Mesendoderm (in vitro differentiated cells): ENCODE results near the gene RNF214.

Source experiments
- DNase-seq: peaks from one replicate; pipeline ENCODE4 v3.0.0; 2013
- H2AK5ac ChIP-seq: 2 replicates; pipeline ENCODE4 v1.6.1; 2013; ENCODE audit warnings: low read length, inconsistent platforms
- H2BK120ac ChIP-seq: 2 replicates; pipeline ENCODE4 v1.6.1; 2013; ENCODE audit warnings: low read depth, mild to moderate bottlenecking, low read length, moderate library complexity, mixed read lengths
- H2BK15ac ChIP-seq: replicated peaks from 2 replicates; pipeline ENCODE4 v1.6.1; 2013; ENCODE audit warnings: low read depth, mild to moderate bottlenecking, moderate library complexity
- H2BK5ac ChIP-seq: 2 replicates; pipeline ENCODE4 v1.6.1; 2013; ENCODE audit warnings: low read length, inconsistent platforms
- H3K18ac ChIP-seq: 2 replicates; pipeline ENCODE4 v1.6.1; 2013; ENCODE audit warnings: mild to moderate bottlenecking, low read length, mixed read lengths
- H3K23ac ChIP-seq: one replicate; pipeline ENCODE4 v1.6.1; 2013; ENCODE audit warnings: low read length
- H3K27ac ChIP-seq: 2 replicates; pipeline ENCODE4 v1.5.1; 2013; ENCODE audit warnings: low read depth, mild to moderate bottlenecking, inconsistent platforms, low read length, moderate library complexity
- H3K27me3 ChIP-seq: 2 replicates; pipeline ENCODE4 v1.6.1; 2013; ENCODE audit warnings: low read length, control low read depth, mild to moderate bottlenecking, inconsistent platforms; ENCODE audit not compliant: insufficient read depth, poor library complexity
- H3K36me3 ChIP-seq: 2 replicates; pipeline ENCODE4 v1.6.1; 2013; ENCODE audit warnings: low read length, inconsistent platforms; ENCODE audit not compliant: control insufficient read depth, insufficient read depth
- H3K4ac ChIP-seq: one replicate; pipeline ENCODE4 v1.6.1; 2013; ENCODE audit warnings: low read depth, mild to moderate bottlenecking, low read length, moderate library complexity
- H3K4me1 ChIP-seq: 2 replicates; pipeline ENCODE4 v1.6.1; 2013; ENCODE audit warnings: low read depth, low read length, inconsistent platforms; ENCODE audit not compliant: control insufficient read depth
- H3K4me2 ChIP-seq: 2 replicates; pipeline ENCODE4 v1.6.1; 2013; ENCODE audit warnings: low read length
- H3K4me3 ChIP-seq: 2 replicates; pipeline ENCODE4 v1.5.1; 2013; ENCODE audit warnings: mild to moderate bottlenecking, low read length
- H3K56ac ChIP-seq: one replicate; pipeline ENCODE4 v1.6.1; 2013; ENCODE audit warnings: low read length
- H3K79me1 ChIP-seq: 2 replicates; pipeline ENCODE4 v1.6.1; 2013; ENCODE audit warnings: low read length, inconsistent platforms
- H3K79me2 ChIP-seq: 2 replicates; pipeline ENCODE4 v1.6.1; 2013; ENCODE audit warnings: mild to moderate bottlenecking, low read length; ENCODE audit not compliant: control insufficient read depth, insufficient read depth
- H3K9ac ChIP-seq: 2 replicates; pipeline ENCODE4 v1.6.1; 2013; ENCODE audit warnings: low read length, inconsistent platforms
- H4K5ac ChIP-seq: one replicate; pipeline ENCODE4 v1.6.1; 2013; ENCODE audit warnings: low read length
- H4K8ac ChIP-seq: one replicate; pipeline ENCODE4 v1.6.1; 2013; ENCODE audit warnings: low read depth, mild to moderate bottlenecking, control low read depth, low read length, moderate library complexity
- WGBS: extraction: QIAGEN DNeasy Blood & Tissue Kit; methylation state at CpG from one replicate; pipeline ENCODE4 v1.1.7; 2013; ENCODE audit warnings: low lambda C conversion rate, missing lambda C conversion rate; ENCODE audit not compliant: insufficient coverage; ENCODE audit errors: extremely low coverage; 5-methylcytosine and 5-hydroxymethylcytosine counted together

Gene RNF214

GRCh38 chr11:117187007-117187406, 45.5 kb upstream of the RNF214 start:
- H3K23ac ChIP-seq = no peak overlapping the region
- no peak overlapping the region for H4K5ac ChIP-seq
- no peak overlapping the region for H2BK120ac ChIP-seq
- no peak overlapping the region for H3K4ac ChIP-seq
- no peaks in the 10 kb centered on the region for H3K79me2 ChIP-seq
- H3K27me3 ChIP-seq = no peaks in the 10 kb centered on the region
- H3K18ac ChIP-seq = no peak overlapping the region
- no peak overlapping the region for H3K56ac ChIP-seq
- no peak overlapping the region for H3K4me3 ChIP-seq
- DNase-seq = no peak
- no peak overlapping the region for H3K4me2 ChIP-seq
- no peak overlapping the region for H4K8ac ChIP-seq
- H2BK5ac ChIP-seq = no peak overlapping the region
- H3K79me1 ChIP-seq = no peaks in the 10 kb centered on the region
- H2AK5ac ChIP-seq = no peak overlapping the region
- peaks cover 3% of the 10 kb centered on the region for H3K36me3 ChIP-seq
- no peaks in the 10 kb centered on the region for H3K4me1 ChIP-seq
- no CpG with 5 or more reads among the region's 6 CpGs for WGBS
- H3K9ac ChIP-seq = no peak overlapping the region
- H2BK15ac ChIP-seq = no peak overlapping the region
- no peak overlapping the region for H3K27ac ChIP-seq

GRCh38 chr11:117187428-117187798, 45.1 kb upstream of the RNF214 start:
- Histone ChIP-seq H3K18ac (no peak overlapping the region), H4K5ac (no peak overlapping the region), H3K4me3 (no peak overlapping the region), H2BK15ac (no peak overlapping the region), H2BK120ac (no peak overlapping the region), H3K4me1 (no peaks in the 10 kb centered on the region), H2AK5ac (no peak overlapping the region), H3K79me2 (no peaks in the 10 kb centered on the region), H3K4ac (no peak overlapping the region), H3K27ac (no peak overlapping the region), H3K56ac (no peak overlapping the region), H3K9ac (no peak overlapping the region), H3K79me1 (no peaks in the 10 kb centered on the region), H3K36me3 (peaks cover 3% of the 10 kb centered on the region), H4K8ac (no peak overlapping the region), H3K4me2 (no peak overlapping the region), H3K23ac (no peak overlapping the region), H2BK5ac (no peak overlapping the region), H3K27me3 (no peaks in the 10 kb centered on the region)
- no peak for DNase-seq
- WGBS = no CpG with 5 or more reads among the region's 13 CpGs

- H3K18ac ChIP-seq = no peak overlapping the region
- H2BK5ac ChIP-seq = no peak overlapping the region
- no peaks in the 10 kb centered on the region for H3K79me1 ChIP-seq
- no peak overlapping the region for H2BK120ac ChIP-seq
- no peak overlapping the region for H2AK5ac ChIP-seq
- no CpG with 5 or more reads among the region's 16 CpGs for WGBS
- H3K4me1 ChIP-seq = no peaks in the 10 kb centered on the region
- H4K5ac ChIP-seq = no peak overlapping the region
- no peak for DNase-seq
- H3K27me3 ChIP-seq = no peaks in the 10 kb centered on the region
- no peak overlapping the region for H4K8ac ChIP-seq
- peaks cover 4% of the 10 kb centered on the region for H3K36me3 ChIP-seq
- no peak overlapping the region for H2BK15ac ChIP-seq
- no peaks in the 10 kb centered on the region for H3K79me2 ChIP-seq
- no peak overlapping the region for H3K27ac ChIP-seq
- H3K23ac ChIP-seq = no peak overlapping the region
- no peak overlapping the region for H3K4me3 ChIP-seq
- no peak overlapping the region for H3K4me2 ChIP-seq
- no peak overlapping the region for H3K56ac ChIP-seq
- H3K4ac ChIP-seq = no peak overlapping the region
- no peak overlapping the region for H3K9ac ChIP-seq
Observed at GRCh38 chr11:117187799-117188481, 44.5 kb upstream of the RNF214 start.

GRCh38 chr11:117188620-117189081, 43.8 kb upstream of the RNF214 start:
- Histone ChIP-seq H3K4me1 (no peaks in the 10 kb centered on the region), H3K56ac (no peak overlapping the region), H3K4me3 (no peak overlapping the region), H4K8ac (no peak overlapping the region), H3K4ac (no peak overlapping the region), H3K79me1 (no peaks in the 10 kb centered on the region), H3K36me3 (peaks cover 5% of the 10 kb centered on the region), H3K9ac (no peak overlapping the region), H2AK5ac (no peak overlapping the region), H3K27me3 (no peaks in the 10 kb centered on the region), H3K79me2 (no peaks in the 10 kb centered on the region), H3K18ac (no peak overlapping the region), H3K4me2 (no peak overlapping the region), H2BK120ac (no peak overlapping the region), H3K27ac (no peak overlapping the region), H4K5ac (no peak overlapping the region), H2BK15ac (no peak overlapping the region), H2BK5ac (no peak overlapping the region), H3K23ac (no peak overlapping the region)
- no peak for DNase-seq
- WGBS = no CpG with 5 or more reads among the region's 20 CpGs

GRCh38 chr11:117189191-117189940, 43.1 kb upstream of the RNF214 start:
- Histone ChIP-seq H2AK5ac (no peak overlapping the region), H3K18ac (no peak overlapping the region), H4K8ac (no peak overlapping the region), H3K4me2 (no peak overlapping the region), H3K4me1 (no peaks in the 10 kb centered on the region), H3K27ac (no peak overlapping the region), H3K79me1 (no peaks in the 10 kb centered on the region), H4K5ac (no peak overlapping the region), H2BK15ac (no peak overlapping the region), H3K9ac (no peak overlapping the region), H3K79me2 (no peaks in the 10 kb centered on the region), H2BK120ac (no peak overlapping the region), H3K23ac (no peak overlapping the region), H2BK5ac (no peak overlapping the region), H3K4me3 (no peak overlapping the region), H3K4ac (no peak overlapping the region), H3K56ac (no peak overlapping the region), H3K36me3 (peaks cover 5% of the 10 kb centered on the region), H3K27me3 (no peaks in the 10 kb centered on the region)
- WGBS = no CpG with 5 or more reads among the region's 22 CpGs
- DNase-seq = no peak
